22Rv1 (cell line): ENCODE data around the gene SPACA7.
"Not testable (repeated sequence)": the region's sequence is repeated elsewhere in the genome, so short reads cannot be mapped to it uniquely, and the experiment has no call there.

ENCODE experiments used
- CTCF ChIP-seq: fragments of 450-650 bp; IDR thresholded peaks from 2 replicates; pipeline ENCODE4 v1.5.1; 2017; ENCODE audit warnings: mild to moderate bottlenecking
- ZFX ChIP-seq: fragments of 450-650 bp; IDR thresholded peaks from 2 replicates; pipeline ENCODE4 v1.6.1; 2017; ENCODE audit warnings: antibody characterized with exemption, borderline replicate concordance

GRCh38 chr13:112395022-112395421 is 18.9 kb downstream of the SPACA7 start:
- TF ChIP-seq CTCF, ZFX: not testable (repeated sequence)
